VCaP (cell line): ENCODE results near the gene PIK3CB.
A peak's percentile ranks its signal among the peaks of the same experiment; 100 is the strongest.
"Not testable (repeated sequence)": the region's sequence is repeated elsewhere in the genome, so short reads cannot be mapped to it uniquely, and the experiment has no call there.

Experiments used
- H3K27ac ChIP-seq: fragments of 450-650 bp; 2 replicates; pipeline ENCODE4 v1.5.1; 2017
- CTCF ChIP-seq: fragments of 450-650 bp; conservative IDR thresholded peaks from 2 replicates; pipeline ENCODE4 v1.5.1; 2017; ENCODE audit warnings: mild to moderate bottlenecking, moderate library complexity

Gene PIK3CB

GRCh38 chr3:138624518-138624917 is 210.2 kb downstream of the PIK3CB start:
- no peak overlapping the region for H3K27ac ChIP-seq
- no peak for TF ChIP-seq CTCF

DNA sequence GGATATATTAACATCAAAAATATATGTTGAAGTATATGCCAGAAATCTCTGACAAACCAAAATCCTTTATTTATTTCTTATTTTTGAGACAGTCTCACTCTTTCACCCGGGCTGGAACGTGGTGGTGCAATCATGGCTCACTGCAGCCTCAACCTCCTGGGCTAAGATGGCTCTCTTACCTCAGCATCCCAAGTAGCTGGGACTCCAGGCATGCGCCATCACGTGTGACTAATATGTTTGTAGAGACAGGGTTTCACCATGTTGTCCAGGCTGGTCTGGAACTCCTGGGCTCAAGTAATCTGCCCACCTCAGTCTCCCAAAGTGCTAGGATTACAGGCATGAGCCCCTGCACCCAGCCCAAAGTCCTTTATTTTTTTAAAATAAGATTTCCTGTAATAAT is 214.3 kb downstream of the PIK3CB start:
- H3K27ac ChIP-seq, result no peak overlapping the region
- TF ChIP-seq CTCF, result no peak

DNA sequence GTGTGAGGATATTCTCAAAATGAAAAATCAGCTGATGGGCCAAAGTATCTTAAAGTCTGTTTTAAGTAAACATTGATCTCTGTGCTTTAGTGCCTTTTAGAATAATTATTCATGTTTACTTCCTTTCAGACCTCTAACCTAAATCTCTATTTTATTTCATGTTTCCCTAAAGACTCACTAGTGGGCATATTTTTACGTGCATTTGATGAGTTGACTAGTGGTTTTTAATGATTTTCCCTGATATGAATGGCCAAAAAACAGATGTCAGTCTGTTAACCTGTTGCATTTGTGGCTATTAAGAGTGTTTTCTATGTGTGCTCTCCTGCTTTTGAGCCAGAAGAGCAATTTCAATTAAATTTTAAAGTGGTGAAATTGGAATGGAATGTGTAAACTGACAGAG is 219.3 kb downstream of the PIK3CB start:
- H3K27ac ChIP-seq, result no peak overlapping the region
- TF ChIP-seq CTCF, result no peak

DNA sequence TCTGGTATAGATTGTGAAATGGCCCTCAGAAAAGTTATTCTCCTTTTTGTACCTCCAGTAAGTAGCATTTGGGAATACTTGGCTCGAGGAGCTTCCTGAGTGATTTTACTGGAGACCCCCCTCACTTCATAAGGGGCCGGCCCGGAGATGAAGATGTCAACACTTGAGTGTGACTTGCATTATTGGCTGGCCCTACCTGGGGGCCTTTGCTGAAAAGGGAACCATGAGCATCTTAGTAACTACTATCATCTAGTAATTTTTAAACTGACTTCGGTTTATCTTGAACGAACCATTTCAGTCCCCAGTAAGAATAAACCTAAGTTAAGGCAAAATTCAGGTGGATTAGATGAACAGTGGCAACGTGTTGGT is 224.8 kb downstream of the PIK3CB start:
- TF ChIP-seq CTCF, result no peak
- H3K27ac ChIP-seq, result peak overlapping the region; percentile 98

GRCh38 chr3:138608322-138609135 is 226.2 kb downstream of the PIK3CB start, which contains the start of gene FAIM:
Gene FAIM, plus strand, starts transcription at chr3:138608771. Its CDS starts 10,956 bp downstream, at chr3:138619727.
- TF ChIP-seq CTCF, result no peak
- peak within 1 kb of the TSS; percentile 98 for H3K27ac ChIP-seq

DNA sequence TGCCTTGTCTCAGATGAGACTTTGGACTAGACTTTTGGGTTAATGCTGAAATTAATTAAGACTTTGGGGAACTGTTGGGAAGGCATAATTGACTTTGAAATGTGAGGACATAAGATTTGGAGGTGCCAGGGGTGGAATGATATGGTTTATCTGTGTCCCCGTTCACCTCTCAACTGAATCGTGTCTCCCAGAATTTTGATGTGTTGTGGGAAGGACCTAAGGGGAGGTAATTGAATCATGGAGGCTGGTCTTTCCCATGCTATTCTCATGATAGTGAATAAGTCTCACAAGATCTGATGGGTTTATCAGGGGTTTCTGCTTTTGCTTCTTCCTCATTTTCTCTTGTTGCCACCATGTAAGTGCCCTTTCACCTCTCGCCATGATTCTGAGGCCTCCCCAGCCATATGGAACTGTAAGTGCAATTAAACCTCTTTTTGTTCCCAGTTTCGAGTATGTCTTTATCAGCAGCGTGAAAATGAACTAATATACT is 230.6 kb downstream of the PIK3CB start:
- not testable (repeated sequence) for H3K27ac ChIP-seq
